Uterus (tissue), 4 donors: ENCODE data around the gene USP20. TPM values are rescaled to one million over a fixed set of nuclear protein-coding genes. Genes with fewer than 3 reads are reported as not detected.
"Not testable (repeated sequence)": the region's sequence is repeated elsewhere in the genome, so short reads cannot be mapped to it uniquely, and the experiment has no call there.

Experiments
- DNase-seq, 2 donors: peaks; one replicate each; pipeline ENCODE4 v3.0.0-alpha.2; 2019 to 2020
- H3K27ac ChIP-seq, 2 donors: fragments of 200-600 bp; sonication (generic); 1 replicate in 1 of 2; 2 replicates in 1 of 2; pipeline ENCODE4 v1.5.1; 2016 to 2018
- H3K27me3 ChIP-seq, 2 donors: fragments of 200-600 bp; sonication (generic); one replicate each; pipeline ENCODE4 v1.5.1; 2018 to 2019; ENCODE audit warnings: control low read depth in 1 of 2
- H3K36me3 ChIP-seq, 2 donors: fragments of 200-600 bp; sonication (generic); one replicate each; pipeline ENCODE4 v1.5.1; 2019; ENCODE audit warnings: control low read depth in 1 of 2
- H3K4me1 ChIP-seq, 2 donors: fragments of 200-600 bp; sonication (generic); one replicate each; pipeline ENCODE4 v1.5.1; 2018 to 2019; ENCODE audit warnings: control low read depth in 1 of 2
- H3K4me3 ChIP-seq, 2 donors: fragments of 200-600 bp; sonication (generic); 1 replicate in 1 of 2; 2 replicates in 1 of 2; pipeline ENCODE4 v1.5.1; 2018 to 2019; ENCODE audit warnings: mild to moderate bottlenecking in 1 of 2
- H3K9me3 ChIP-seq, 2 donors: fragments of 200-600 bp; sonication (generic); one replicate each; pipeline ENCODE4 v1.5.1; 2019; ENCODE audit warnings: control low read depth in 1 of 2
- CTCF ChIP-seq, 4 experiments: fragments of 200-600 bp in 2 of 4; fragments of 450-650 bp in 2 of 4; sonication (generic) in 2 of 4; IDR thresholded peaks; one replicate each; pipeline ENCODE4 v1.5.1; 2016 to 2019; ENCODE audit warnings: antibody characterized with exemption in 4 of 4, mild to moderate bottlenecking in 2 of 4, moderate library complexity in 1 of 4
- POLR2A ChIP-seq, 2 donors: fragments of 450-650 bp; IDR thresholded peaks; one replicate each; pipeline ENCODE4 v1.6.1; 2016; ENCODE audit warnings: antibody characterized with exemption in 2 of 2, mild to moderate bottlenecking in 1 of 2, moderate library complexity in 1 of 2
- intact Hi-C: fragments of 100-400 bp; cut with DNase I; formaldehyde crosslinking; loops from one replicate; pipeline ENCODE4 v1.15.1; 2023; ENCODE audit warnings: low total_unique reads
- total RNA-seq, 4 donors: library from RNA; depleted of rRNA in 3 of 4; stranded (reverse); fragments of >200 nt in 3 of 4; gene quantifications; one replicate each; pipeline versions ENCODE4 v1.1.0 to v1.2.4, GENCODE V29; 2014 to 2023
- donor health status: DM: yes; HTN: yes; CAD: no.

USP20 gene
- total RNA-seq, 4 donors from 2014 or later = 5.6 to 46.7 (median 11.1) TPM

GRCh38 chr9:129887334-129888292 lies 52.4 kb downstream of the USP20 start:
- peaks cover 0 to 9% of the 10 kb centered on the region in 2 donors for H3K4me1 ChIP-seq

GRCh38 chr9:129888293-129889121 lies 53.2 kb downstream of the USP20 start:
- Histone ChIP-seq H3K27ac (no peak overlapping the region), H3K27me3 (no peaks in the 10 kb centered on the region), H3K4me3 (no peak overlapping the region), H3K4me1 (peaks cover 0 to 9% of the 10 kb centered on the region in 2 donors), H3K36me3 (no peaks in the 10 kb centered on the region), H3K9me3 (no peaks in the 10 kb centered on the region)
- no peak for TF ChIP-seq POLR2A (IDR thresholded peaks at IDR 0.05)
- no peak for TF ChIP-seq CTCF (IDR thresholded peaks at IDR 0.05)
- intact Hi-C loops = loop anchor here (5.0 to 10.0 kb wide), 2 partner anchors 164 to 346 kb away; partner anchors contain the start of gene GPR107
- no peak for DNase-seq

More at GRCh38 chr9:129887334-129888292, 52.4 kb downstream of the USP20 start:
- intact Hi-C loops = loop anchor here (5.0 to 10.0 kb wide), 2 partner anchors 165 to 347 kb away; partner anchors contain the start of gene GPR107
- peak in 1 of 2 donors; percentile 49 for DNase-seq
- Histone ChIP-seq H3K36me3 (no peaks in the 10 kb centered on the region), H3K27me3 (no peaks in the 10 kb centered on the region), H3K9me3 (no peaks in the 10 kb centered on the region), H3K4me3 (no peak overlapping the region), H3K27ac (peak overlapping the region; percentile 82 to 87)
- TF ChIP-seq POLR2A (IDR thresholded peaks at IDR 0.05) (no peak), CTCF (IDR thresholded peaks at IDR 0.05) (peak in 1 of 4 experiments; percentile 24)

GRCh38 chr9:129889122-129889940 lies 54.1 kb downstream of the USP20 start:
- Histone ChIP-seq H3K27ac (no peak overlapping the region), H3K27me3 (no peaks in the 10 kb centered on the region), H3K36me3 (no peaks in the 10 kb centered on the region), H3K9me3 (no peaks in the 10 kb centered on the region), H3K4me3 (no peak overlapping the region), H3K4me1 (peaks cover 0 to 9% of the 10 kb centered on the region in 2 donors)
- DNase-seq = no peak
- no peak for TF ChIP-seq POLR2A (IDR thresholded peaks at IDR 0.05)
- TF ChIP-seq CTCF (IDR thresholded peaks at IDR 0.05) = no peak
- intact Hi-C loops = loop anchor here (5.0 to 10.0 kb wide), 2 partner anchors 163 to 345 kb away; partner anchors contain the start of gene GPR107

- H3K4me1 ChIP-seq = peaks cover 0 to 4% of the 10 kb centered on the region in 2 donors
- peak overlapping the region; percentile 19 to 64 for H3K27ac ChIP-seq
- H3K4me3 ChIP-seq = no peak overlapping the region
- no peaks in the 10 kb centered on the region for H3K36me3 ChIP-seq
- intact Hi-C loops = loop anchor here (5.0 to 10.0 kb wide), 2 partner anchors 162 to 345 kb away; partner anchors contain the start of gene GPR107
- H3K9me3 ChIP-seq = no peaks in the 10 kb centered on the region
- DNase-seq = no peak
- H3K27me3 ChIP-seq = no peaks in the 10 kb centered on the region
- no peak for TF ChIP-seq CTCF (IDR thresholded peaks at IDR 0.05)
- no peak for TF ChIP-seq POLR2A (IDR thresholded peaks at IDR 0.05)
These were observed 54.9 kb downstream of the USP20 start for GRCh38 chr9:129889941-129890717.

- H3K36me3 ChIP-seq, DNase-seq, H3K4me3 ChIP-seq: not testable (repeated sequence)
These were observed 55.6 kb downstream of the USP20 start for GRCh38 chr9:129890718-129891299.

More at GRCh38 chr9:129890718-129891299, 55.6 kb downstream of the USP20 start:
- H3K9me3 ChIP-seq, H3K4me1 ChIP-seq, intact Hi-C loops, H3K27me3 ChIP-seq: not testable (repeated sequence)
- H3K27ac ChIP-seq = peak overlapping the region; percentile 19 to 64
